MCF 10A (cell line): ENCODE data around the gene KRT39. TPM values are rescaled to one million over a fixed set of nuclear protein-coding genes. Genes with fewer than 3 reads are reported as not detected.
A peak's percentile ranks its signal among the peaks of the same experiment; 100 is the strongest.
"Not testable (repeated sequence)": the region's sequence is repeated elsewhere in the genome, so short reads cannot be mapped to it uniquely, and the experiment has no call there.

ENCODE experiments used
- BruUV-seq: library from RNA; stranded (reverse); fragments of 400-500 nt; replicated peaks from 2 replicates; lab custom pipeline; 2021; lab: Mats Ljungman, UMichigan
- CTCF ChIA-PET: fragments of 300-600 bp; sonication (Branson Sonifier 250); formaldehyde crosslinking; extraction: SDS; loops from one replicate; lab custom pipeline; 2021; ENCODE audit warnings: antibody characterized with exemption, inconsistent platforms; lab: Yijun Ruan, JAX
- POLR2A ChIA-PET: fragments of 300-600, 350-650 bp; sonication (Branson Sonifier 250); formaldehyde crosslinking; extraction: SDS; loops from one replicate; lab custom pipeline; 2020; ENCODE audit warnings: antibody characterized with exemption, inconsistent platforms; lab: Yijun Ruan, JAX
- DNase-seq: peaks from one replicate; pipeline ENCODE4 v3.0.0-alpha.2; 2018; ENCODE audit not compliant: unreplicated experiment
- H3K27ac Mint-ChIP-seq: one replicate; pipeline ENCODE4 v1.8.0; 2022; ENCODE audit warnings: mild to moderate bottlenecking, low read depth, mixed read lengths; ENCODE audit not compliant: unreplicated experiment
- H3K27me3 Mint-ChIP-seq: one replicate; pipeline ENCODE4 v1.8.0; 2022; ENCODE audit warnings: mixed read lengths; ENCODE audit not compliant: insufficient read depth, unreplicated experiment
- H3K36me3 Mint-ChIP-seq: one replicate; pipeline ENCODE4 v1.8.0; 2022; ENCODE audit warnings: mild to moderate bottlenecking, moderate library complexity, mixed read lengths; ENCODE audit not compliant: insufficient read depth, unreplicated experiment
- H3K4me1 Mint-ChIP-seq: one replicate; pipeline ENCODE4 v1.8.0; 2022; ENCODE audit warnings: mixed read lengths; ENCODE audit not compliant: insufficient read depth, unreplicated experiment
- H3K4me3 Mint-ChIP-seq: one replicate; pipeline ENCODE4 v1.8.0; 2022; ENCODE audit warnings: mild to moderate bottlenecking, moderate library complexity, mixed read lengths; ENCODE audit not compliant: unreplicated experiment
- H3K9me3 Mint-ChIP-seq: one replicate; pipeline ENCODE4 v1.8.0; 2022; ENCODE audit warnings: mixed read lengths; ENCODE audit not compliant: unreplicated experiment
- CTCF ChIP-seq: fragments of 200-600 bp; IDR thresholded peaks from one replicate; pipeline ENCODE4 v1.8.0; 2022; ENCODE audit warnings: antibody characterized with exemption, mild to moderate bottlenecking; ENCODE audit not compliant: unreplicated experiment
- intact Hi-C: fragments of 100-400 bp; cut with micrococcal nuclease; formaldehyde crosslinking; loops from 2 replicates; pipeline ENCODE4 v1.14.1; 2022
- total RNA-seq: library from RNA; stranded (reverse); gene quantifications from 2 replicates; pipeline ENCODE4 v1.2.3, GENCODE V29; 2022

Gene KRT39
- total RNA-seq, 1 experiment from 2014 or later, result not detected

- no peak for TF ChIP-seq CTCF
- CTCF ChIA-PET, result interaction anchor here (2.3 kb wide), 1 partner anchor 15 kb away, joined by 5 read pairs; no protein-coding TSS in a partner anchor
- Mint-ChIP-seq H3K27me3 (peaks cover 12% of the 10 kb centered on the region), H3K36me3 (no peaks in the 10 kb centered on the region), H3K27ac (no peak overlapping the region), H3K9me3 (no peaks in the 10 kb centered on the region), H3K4me3 (no peak overlapping the region), H3K4me1 (no peaks in the 10 kb centered on the region)
- intact Hi-C loops, result no loop called here
- BruUV-seq, result no TSS peak
- no peak for DNase-seq
- POLR2A ChIA-PET, result no interaction called here
Measured at GRCh38 chr17:40931311-40931710, 35.4 kb downstream of the KRT39 start.

GRCh38 chr17:40926341-40926740 is 40.4 kb downstream of the KRT39 start:
- TF ChIP-seq CTCF, result no peak
- no TSS peak for BruUV-seq
- Mint-ChIP-seq H3K36me3 (no peaks in the 10 kb centered on the region), H3K4me3 (no peak overlapping the region), H3K27me3 (peaks cover 13% of the 10 kb centered on the region), H3K4me1 (peaks cover 10% of the 10 kb centered on the region), H3K9me3 (no peaks in the 10 kb centered on the region), H3K27ac (no peak overlapping the region)
- intact Hi-C loops, result no loop called here
- no peak for DNase-seq
- POLR2A ChIA-PET, result no interaction called here
- CTCF ChIA-PET, result interaction anchor here (1.1 to 1.2 kb wide), 2 partner anchors 37 to 623 kb away, joined by 3 to 4 read pairs; no protein-coding TSS in a partner anchor

GRCh38 chr17:40922239-40922638 is 44.5 kb downstream of the KRT39 start:
- TF ChIP-seq CTCF, result no peak
- Mint-ChIP-seq H3K4me1 (peaks cover 10% of the 10 kb centered on the region), H3K4me3 (no peak overlapping the region), H3K27me3 (peaks cover 11% of the 10 kb centered on the region), H3K36me3 (no peaks in the 10 kb centered on the region), H3K27ac (peak overlapping the region; percentile 92), H3K9me3 (no peaks in the 10 kb centered on the region)
- intact Hi-C loops, result no loop called here
- no TSS peak for BruUV-seq
- DNase-seq, result peak; percentile 62
- ChIA-PET CTCF (interaction anchor here (0.7 kb wide), 1 partner anchor 653 kb away, joined by 4 read pairs; no protein-coding TSS in a partner anchor), POLR2A (interaction anchor here (0.7 kb wide), 1 partner anchor 504 kb away, joined by 3 read pairs; no protein-coding TSS in a partner anchor)

- ChIA-PET POLR2A (no interaction called here), CTCF (interaction anchor here (0.7 kb wide), 1 partner anchor 624 kb away, joined by 3 read pairs; no protein-coding TSS in a partner anchor)
- BruUV-seq, result no TSS peak
- H3K4me3 Mint-ChIP-seq, result no peak overlapping the region
- intact Hi-C loops, result no loop called here
- H3K27me3 Mint-ChIP-seq, result no peaks in the 10 kb centered on the region
- no peaks in the 10 kb centered on the region for H3K9me3 Mint-ChIP-seq
- no peak for TF ChIP-seq CTCF
- no peak overlapping the region for H3K27ac Mint-ChIP-seq
- peaks cover 10% of the 10 kb centered on the region for H3K4me1 Mint-ChIP-seq
- DNase-seq, result no peak
- no peaks in the 10 kb centered on the region for H3K36me3 Mint-ChIP-seq
Measured at GRCh38 chr17:40921026-40921425, 45.7 kb downstream of the KRT39 start.

GRCh38 chr17:40917116-40917515 is 49.6 kb downstream of the KRT39 start:
- H3K4me3 Mint-ChIP-seq, H3K27ac Mint-ChIP-seq, BruUV-seq, DNase-seq, H3K9me3 Mint-ChIP-seq, H3K27me3 Mint-ChIP-seq, H3K36me3 Mint-ChIP-seq: not testable (repeated sequence)
- intact Hi-C loops, result loop anchor here (10.0 kb wide), 1 partner anchor 148 kb away; the partner anchor contains the start of genes KRTAP2-3 and KRTAP2-4
- CTCF ChIA-PET, result interaction anchor here (0.5 to 3.3 kb wide), 3 partner anchors 275 to 632 kb away, joined by 3 to 11 read pairs (median 3); no protein-coding TSS in a partner anchor
- POLR2A ChIA-PET, result interaction anchor here (0.9 to 1.9 kb wide), 2 partner anchors 35 to 38 kb away, joined by 3 to 9 read pairs; no protein-coding TSS in a partner anchor
- H3K4me1 Mint-ChIP-seq, result peaks cover 12% of the 10 kb centered on the region
